HG02938 (cell line): Measurements from ENCODE around the gene PTPRG.

Experiments used
- ATAC-seq: cut with Tn5 transposase; IDR thresholded peaks from one replicate; pipeline ENCODE4 v1.9.1; 2021; ENCODE audit warnings: mild to moderate bottlenecking, moderate library complexity; ENCODE audit not compliant: unreplicated experiment

PTPRG gene

DNA sequence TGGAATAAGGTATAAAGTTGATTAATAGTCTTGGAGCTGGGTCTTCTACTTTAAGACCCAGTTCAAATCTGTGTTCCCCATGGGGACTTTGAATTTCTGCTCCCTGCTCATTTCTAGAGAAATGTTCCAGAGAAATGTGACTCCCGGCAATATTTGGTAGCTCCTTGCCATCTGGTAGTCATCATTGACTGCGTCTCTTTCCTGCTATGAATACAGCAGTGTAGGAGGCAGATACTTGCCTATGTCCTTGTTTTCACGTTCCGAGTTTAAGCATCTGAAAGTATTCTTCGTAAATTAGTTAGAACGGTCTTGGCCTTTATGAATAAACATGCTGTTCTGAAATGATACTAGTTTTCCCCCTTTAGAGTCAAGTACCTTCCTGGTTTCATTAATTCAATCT lies 352.9 kb downstream of the PTPRG start:
- ATAC-seq: no peak

DNA sequence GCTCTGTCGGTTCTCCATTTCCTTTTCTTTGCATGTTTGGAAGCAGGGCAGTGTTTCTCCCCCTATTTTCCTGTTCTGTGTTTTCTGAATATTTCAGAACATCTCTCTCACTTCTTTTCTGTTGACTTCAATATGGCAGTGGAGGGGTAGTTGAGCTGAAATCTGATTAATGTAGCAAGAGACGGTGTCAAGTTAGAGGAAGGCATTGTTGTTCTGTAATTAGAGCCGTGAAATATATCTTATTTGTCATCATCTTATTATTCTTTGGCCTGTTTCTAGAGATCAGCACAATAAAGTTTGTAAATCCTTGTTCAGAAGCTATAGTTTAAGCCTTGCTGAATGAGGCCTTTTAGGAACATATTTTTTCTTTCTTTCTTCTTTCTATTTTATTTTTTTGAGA lies 353.9 kb downstream of the PTPRG start:
- ATAC-seq: no peak

DNA sequence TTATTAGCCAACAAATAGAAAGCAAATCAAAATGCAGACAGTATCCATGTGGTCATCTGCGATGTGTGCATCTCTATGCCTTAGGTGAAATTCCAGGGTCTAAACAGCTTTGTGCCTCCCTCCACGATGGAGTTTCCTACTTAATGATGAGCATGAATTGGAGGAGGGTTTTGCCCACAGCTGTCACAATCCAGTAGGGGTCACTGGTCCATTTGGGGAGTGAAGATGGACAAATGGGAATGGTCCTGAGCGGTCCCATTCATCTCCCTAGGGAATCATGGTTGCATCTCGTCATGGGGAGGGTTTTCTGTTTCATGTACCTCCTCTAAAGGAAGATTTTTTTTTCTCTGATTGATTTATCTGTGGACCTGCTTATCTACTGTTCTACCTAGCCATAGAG lies 358.0 kb downstream of the PTPRG start:
- no peak for ATAC-seq

DNA sequence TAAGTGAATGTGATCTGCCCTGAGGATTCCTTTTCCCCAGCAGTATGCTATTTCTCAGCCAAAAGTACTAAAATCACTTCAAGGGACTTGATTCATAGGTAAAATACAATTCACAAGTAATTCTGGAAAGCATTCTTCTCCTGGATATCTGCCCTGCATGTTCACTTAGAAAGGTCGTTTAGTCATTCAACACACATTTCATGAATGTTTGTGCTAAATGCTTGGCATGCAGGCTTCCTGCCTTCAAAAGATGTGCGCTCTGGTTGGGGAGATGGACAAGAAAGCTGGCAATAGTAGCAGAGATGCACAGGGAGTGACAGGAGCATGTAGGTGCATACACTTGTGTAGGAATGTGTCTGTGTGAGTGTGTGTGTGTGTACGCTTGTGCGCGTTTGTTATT lies 360.7 kb downstream of the PTPRG start:
- no peak for ATAC-seq

DNA sequence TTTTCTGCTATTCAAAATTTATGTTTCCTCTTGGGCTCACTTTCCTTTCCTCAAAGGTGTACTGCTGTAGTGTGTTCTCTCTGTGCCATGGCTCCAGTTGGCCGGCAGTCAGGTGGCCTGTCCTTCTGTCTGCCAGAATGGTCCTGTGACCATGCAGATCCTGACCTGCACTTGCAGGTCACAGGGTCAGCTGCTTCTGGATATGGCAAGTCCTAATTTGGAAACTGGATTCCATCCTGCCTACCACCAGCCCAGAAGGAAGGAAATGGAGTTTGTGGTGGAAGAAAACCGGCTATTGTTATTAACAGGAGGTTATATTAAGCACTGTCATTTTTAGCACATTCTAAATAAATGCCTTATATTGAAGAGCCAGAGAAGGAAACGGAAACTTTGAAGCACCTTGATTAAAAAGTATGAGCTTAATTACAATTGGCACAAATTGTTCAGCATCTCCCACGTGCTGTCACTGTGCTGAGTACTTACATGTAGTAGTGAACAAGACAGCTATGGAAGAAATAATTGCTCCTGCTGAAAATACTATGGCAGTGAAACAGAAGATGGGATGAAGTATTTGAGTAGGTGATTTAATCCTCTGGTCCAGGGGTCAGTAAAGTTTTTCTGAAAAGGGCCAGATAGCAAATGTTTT lies 362.8 kb downstream of the PTPRG start:
- ATAC-seq: no peak

DNA sequence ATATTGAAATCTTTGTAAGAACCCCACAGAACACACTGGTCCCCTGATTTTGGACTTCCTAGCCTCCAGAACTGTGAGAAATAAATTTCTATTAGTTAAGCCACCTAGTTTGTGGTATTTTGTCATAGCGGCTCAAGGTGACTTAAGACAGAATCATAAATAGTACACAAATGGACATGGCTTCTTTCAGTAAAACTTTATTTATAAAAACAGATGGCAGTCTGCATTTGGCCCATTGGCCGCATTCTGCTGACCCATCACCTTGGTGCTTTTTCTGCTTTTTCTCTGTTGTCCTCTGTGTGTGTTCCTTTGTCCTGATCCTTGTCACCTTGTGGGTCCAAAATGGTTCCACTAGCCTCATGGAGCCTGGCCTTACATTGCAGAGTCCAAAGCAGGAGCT lies 363.6 kb downstream of the PTPRG start:
- no peak for ATAC-seq

DNA sequence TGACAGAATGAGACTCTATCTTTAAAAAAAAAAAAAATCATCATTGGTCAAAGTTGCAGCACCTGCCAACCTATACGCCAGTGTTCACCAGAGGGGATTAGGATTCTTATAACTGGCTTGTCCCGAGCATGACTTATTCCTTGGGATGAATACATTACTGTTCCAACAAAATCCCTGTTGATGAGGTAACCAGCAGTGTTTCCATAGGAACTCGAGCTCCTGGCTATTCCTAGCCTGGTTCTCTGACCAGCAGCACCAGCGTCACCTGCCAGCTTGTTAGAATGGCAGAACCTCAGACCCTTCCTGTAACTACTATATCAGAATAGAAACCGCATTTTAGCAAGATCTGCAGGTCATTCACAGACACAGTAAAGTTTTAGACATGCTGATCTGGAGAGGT lies 364.4 kb downstream of the PTPRG start:
- no peak for ATAC-seq

DNA sequence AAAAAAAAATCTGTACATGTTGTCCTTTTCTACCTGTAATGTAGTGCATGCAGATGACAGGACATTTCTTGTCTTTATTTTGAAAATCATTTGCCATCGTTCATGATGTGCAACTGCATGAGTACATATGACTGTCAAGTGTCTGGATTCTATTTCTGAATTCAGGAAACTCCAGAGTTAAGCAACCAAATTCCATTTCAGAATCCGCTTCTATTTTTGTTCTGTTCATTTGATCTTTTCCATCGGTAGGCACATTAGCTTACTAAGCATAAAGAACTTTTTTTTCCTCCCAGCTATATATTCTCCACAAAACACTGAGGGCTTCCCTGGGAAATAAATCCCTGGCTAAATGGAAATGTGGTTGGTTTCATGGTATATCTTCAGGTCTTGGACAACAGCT lies 365.6 kb downstream of the PTPRG start:
- no peak for ATAC-seq

DNA sequence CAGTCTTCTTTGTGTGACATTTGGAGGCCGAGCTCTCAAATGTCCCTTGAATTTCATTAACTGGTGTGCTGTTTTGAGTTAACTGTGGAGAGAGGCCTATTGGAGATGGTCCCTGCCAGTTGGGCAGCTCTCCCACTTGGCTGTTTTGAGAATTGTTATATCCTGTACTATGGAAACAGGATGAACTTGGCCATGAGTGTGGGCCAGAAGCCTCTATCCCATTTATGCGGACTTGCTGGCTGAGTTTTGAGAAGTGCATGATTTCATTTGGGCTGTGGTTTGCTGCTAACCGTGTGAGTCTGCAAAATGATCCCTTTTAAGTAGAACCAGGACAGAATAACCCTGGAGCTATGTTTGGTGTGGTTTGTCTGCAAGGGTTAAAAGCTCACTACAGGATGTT lies 366.0 kb downstream of the PTPRG start:
- ATAC-seq: no peak

DNA sequence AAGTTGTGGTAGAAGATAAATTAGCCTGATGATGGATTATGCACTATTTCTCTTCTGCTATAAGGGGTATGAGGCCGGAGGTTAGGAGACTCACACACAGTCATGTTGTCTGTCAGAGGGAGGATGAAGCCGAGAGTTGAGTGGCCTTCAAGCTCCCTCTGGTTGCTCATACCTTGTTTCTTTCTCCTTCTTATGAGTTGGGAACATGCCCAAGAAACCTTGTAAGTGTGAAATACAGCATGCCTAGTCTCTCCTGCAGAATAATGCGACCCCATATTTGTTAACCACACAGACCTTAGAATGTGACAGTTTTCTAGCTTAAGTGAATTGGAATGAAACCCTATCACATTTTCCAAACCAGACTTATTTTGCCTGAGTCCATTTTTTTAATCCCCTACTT lies 366.7 kb downstream of the PTPRG start:
- no peak for ATAC-seq

DNA sequence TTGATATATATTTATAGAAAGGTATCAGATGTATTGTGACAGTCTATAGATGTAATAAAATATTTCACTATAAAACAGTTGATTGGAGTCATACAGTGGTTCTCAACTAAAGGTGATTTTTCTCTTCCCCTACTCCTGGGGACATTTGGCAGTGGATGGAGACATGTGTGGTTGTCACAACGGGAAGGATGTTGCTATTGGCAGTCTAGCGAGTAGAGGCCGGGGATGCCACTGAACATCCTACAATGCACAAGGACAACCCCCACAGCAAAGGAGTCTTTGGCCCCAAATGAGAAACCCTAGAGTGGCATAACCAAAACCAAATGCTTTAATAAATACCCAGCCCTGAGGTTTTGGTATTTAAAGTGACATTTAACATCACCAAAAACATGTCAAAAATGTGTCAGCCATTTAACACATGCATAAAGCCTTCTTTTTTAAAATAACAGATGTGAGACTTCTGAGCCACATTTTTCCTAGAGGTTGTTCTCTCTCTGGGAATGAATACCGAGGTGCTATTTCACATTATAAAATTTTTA lies 367.5 kb downstream of the PTPRG start:
- no peak for ATAC-seq

DNA sequence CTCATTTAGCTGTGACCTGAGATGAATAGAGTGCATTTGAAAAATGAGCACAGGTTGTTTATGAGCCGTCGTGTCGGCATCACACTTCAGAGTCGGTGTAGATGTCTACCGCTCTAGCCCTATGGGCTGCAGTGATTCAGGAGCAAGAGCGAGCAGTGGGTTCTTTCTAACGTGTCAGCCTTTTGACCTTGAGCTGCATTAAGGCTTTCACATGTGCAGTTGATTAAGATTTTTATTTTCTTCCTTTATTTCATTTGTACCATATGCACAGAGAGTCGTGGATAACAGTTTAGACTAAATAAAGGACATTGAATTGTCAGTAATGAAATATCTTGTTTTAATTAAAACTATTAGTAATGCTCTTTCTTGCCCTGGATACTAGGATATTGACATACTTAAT lies 368.2 kb downstream of the PTPRG start:
- no peak for ATAC-seq

DNA sequence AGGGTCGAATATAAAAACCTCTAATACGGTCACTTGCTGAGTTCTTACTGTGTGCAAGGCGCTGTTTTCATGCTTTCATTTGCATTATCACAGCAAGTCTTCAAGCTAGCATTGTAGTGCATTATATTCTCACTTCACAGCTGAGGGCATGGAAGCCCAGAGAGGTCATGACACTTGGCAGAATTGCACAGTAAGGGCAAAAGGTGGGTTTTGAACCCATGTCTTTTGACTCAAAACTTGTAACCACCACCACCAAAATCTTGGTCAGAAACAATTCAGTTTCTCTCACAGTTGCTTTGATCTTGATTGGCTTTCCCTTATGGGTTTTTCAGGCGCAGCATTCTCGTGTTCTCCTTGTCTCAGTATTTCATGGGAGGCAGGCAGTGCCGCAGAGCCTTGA lies 371.1 kb downstream of the PTPRG start:
- ATAC-seq: no peak

DNA sequence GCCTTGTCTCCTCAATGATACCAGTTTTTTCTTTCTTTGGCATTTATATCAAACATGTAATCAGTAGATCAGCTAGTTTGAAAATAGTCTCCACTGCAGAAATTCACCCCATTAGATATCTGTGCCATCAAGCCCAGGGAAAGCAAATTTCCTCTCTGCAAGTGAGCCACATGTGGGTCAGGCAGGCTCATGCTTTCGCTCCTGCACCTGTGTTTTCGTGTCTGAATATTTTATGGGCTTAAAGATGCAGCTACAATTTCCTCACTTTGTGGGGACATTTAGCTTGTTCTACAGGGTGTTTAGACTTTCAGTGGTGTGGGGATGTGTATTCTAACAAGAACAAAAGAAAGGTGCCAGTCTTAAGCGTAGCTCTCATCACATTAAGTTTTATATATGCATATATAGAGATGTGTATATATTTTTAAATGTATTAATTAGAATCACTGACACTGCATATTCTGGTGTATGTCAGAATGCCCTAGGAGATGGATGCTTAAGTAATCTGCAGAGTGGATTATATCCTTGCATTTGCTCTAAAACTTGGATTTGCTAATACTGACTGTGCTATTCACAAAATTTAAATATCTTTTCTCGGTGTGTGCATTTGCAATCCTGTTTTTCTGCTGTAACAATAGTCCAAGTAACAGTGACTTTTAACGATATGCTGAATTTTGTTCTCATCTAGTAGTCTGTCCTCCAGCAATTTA lies 372.6 kb downstream of the PTPRG start:
- no peak for ATAC-seq

DNA sequence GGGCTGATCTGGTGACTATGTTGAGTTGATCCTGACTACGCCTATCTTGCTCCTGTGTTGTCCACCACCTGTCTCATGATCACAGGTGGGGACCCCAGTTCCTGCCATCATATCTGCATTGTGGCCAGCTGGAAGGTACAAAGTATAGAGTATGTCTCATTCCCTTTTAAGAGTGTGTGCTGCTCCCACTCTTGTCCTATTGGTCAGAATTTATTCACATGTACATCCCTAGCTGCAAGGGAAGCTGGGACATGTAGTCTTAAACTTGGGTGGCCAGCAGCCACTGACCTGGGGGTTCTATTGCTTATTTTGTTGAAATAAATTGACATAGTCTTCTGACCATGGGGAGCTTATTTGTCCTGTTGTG lies 373.1 kb downstream of the PTPRG start:
- ATAC-seq: no peak

DNA sequence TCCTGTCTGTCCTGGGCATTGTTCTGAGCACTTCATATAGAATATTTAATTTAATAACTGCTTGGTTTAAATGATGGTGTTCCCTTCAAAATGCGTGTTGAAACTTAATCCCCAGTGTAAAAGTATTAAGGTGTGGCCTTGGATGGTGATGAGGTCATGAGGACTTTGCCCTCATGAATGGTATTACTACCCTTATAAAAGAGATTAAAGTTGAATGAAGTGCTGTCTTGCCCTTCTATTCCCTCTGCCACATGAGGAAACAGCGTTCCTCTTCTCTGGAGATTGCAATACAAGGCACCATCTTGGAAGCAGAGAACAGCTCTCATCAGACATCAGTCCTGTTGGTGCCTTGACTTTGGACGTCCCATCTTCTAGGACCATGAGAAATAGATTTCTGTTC lies 374.4 kb downstream of the PTPRG start:
- no peak for ATAC-seq

DNA sequence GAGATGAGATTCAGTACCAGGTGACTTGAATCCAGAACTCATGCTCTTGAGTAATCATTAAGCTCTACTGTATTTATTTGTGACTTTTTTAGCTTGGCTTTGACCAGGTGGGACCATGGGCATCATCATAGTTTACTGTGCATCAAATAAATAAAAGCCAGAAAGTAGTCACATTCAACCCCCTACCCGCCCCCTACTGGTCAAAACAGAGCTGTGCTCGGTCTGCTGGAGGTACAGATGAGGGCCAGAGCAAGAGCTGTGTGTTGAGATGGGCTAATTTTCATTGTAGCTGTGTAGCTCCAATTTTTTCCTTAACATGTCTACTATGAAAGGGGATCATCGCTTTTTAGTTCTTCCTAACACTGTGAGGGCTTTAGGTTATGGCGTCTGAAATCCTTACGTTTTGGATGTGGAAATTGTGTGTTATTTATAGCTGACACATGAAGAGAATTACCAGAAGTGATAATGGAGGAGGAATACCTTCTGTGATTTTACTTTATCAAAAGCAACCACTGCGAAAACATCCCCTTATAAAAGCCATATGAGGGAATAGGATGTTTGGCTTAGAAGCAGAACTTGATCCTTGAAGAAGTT lies 375.1 kb downstream of the PTPRG start:
- peak; percentile 61 for ATAC-seq

DNA sequence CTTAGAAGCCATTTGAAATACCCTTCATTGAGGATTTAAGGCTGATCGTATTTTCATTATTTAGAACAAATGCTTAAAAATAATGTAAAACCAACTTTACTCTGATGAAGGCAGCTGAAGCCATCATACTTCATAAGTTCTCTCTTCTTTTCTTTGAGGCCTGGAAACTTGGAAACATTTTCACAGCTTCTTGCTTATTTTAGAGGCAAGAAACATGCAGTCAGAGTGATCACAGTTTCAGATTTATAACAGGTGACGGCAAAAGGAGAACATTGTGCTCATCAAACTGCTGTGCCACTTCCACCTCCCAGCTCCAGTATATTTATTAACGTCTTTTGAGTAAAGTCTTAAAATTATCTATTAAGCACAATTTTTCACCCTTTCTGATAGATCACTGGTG lies 376.1 kb downstream of the PTPRG start:
- ATAC-seq: no peak

DNA sequence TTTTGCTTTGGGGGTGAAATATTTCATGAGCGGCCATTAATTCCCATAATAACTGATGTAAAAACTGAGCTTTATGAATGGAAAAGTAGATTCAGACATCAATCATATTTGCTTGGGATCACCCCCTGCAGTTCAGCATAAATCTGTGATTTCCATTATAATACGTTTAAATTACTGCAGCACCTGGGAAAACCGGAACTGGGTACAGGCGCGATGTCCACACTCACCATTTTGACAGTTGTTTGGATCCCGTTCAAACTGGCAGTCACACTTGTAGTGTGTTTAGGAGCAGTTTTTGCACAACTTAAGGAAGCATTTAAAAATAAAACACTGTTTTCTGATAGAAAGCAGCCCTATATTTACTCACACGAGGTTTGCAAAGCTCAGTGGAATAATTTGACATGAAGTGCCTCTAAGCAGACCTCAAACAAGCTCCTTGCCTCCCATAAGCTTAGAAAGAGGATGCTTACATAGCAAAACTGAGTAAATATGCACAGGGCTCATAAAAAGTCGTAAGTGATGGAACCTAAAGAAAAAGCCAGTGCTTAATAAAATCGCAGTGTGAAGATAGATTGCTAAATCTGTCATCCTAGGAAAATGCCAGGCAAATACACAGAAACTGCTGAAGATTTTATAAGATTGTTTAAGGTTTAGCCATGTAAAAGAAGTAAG lies 377.6 kb downstream of the PTPRG start:
- no peak for ATAC-seq

DNA sequence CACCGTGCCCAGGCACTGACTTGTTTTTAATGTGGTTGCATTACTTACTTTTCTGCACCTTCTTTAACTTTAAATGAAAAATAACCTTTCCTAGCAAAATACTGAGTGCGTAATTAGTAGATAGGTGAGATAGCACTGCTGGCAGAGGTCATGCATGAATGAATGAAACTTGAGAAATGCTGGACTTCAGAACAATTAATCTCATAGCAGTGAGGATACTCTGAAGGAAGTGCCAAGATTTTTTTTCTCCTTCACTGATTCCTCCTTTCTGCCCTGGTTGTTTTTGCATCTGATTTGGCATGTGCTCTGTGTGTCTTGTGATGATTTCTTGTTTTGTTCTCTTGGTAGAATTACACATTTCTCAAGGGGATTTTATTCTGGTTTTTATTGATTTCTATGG lies 378.9 kb downstream of the PTPRG start:
- ATAC-seq: no peak

DNA sequence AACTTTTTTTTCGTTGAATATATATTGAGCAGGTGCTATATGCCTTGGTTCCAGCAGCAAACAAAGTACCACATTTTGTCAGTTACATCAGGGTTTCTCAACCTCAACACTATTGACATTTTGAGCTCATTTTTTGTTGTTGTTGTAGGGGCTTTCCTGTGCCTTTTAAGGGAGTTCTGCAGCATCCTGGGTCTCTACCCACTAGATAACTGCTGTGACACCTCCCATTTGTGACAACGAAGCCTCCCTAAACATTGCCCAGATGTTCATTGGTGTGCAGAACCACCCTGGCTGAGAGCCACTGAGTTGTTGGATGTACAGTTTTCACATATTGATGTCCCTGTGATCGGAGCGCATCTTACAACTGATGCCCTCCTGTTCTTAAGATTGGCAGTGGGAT lies 382.6 kb downstream of the PTPRG start:
- no peak for ATAC-seq

DNA sequence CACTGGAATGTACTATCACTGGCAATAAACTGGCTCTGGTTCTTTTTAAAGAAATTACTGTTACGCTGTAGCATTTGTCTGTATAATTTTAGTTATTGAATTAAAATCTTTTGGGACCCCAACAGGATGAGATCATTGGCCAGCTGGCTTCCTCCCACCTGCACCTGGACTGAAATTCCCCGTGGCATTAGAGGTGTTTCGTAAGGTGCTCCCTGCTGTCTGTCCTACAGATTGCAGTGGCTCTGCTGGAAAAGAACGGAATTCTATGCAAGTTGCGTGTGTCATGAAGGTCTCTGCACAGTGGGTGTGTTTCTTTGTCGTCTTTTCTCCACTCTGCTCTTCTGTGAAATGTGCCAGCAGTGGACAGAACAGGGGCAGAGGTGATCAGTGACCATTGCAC lies 383.4 kb downstream of the PTPRG start:
- ATAC-seq: no peak
